Muscle of back (tissue), 11 donors: ENCODE measurements around the gene RRP9. TPM values are rescaled to one million over a fixed set of nuclear protein-coding genes. Genes with fewer than 3 reads are reported as not detected.
"Not testable (repeated sequence)": the region's sequence is repeated elsewhere in the genome, so short reads cannot be mapped to it uniquely, and the experiment has no call there.

Source experiments
- DNase-seq, 3 donors: peaks; one replicate each; pipeline versions ENCODE4 v3.0.0 to v3.0.0-alpha.2; 2013
- polyA plus RNA-seq, 10 donors: library from polyadenylated mRNA; unstranded; fragments of 120-200 nt; gene quantifications; one replicate each; pipeline ENCODE4 v1.2.1, GENCODE V29; 2013; ENCODE audit not compliant: insufficient read length in 10 of 10

RRP9 gene
- polyA plus RNA-seq, 10 donors: 12.2 to 16.8 (median 14.0) TPM

DNA sequence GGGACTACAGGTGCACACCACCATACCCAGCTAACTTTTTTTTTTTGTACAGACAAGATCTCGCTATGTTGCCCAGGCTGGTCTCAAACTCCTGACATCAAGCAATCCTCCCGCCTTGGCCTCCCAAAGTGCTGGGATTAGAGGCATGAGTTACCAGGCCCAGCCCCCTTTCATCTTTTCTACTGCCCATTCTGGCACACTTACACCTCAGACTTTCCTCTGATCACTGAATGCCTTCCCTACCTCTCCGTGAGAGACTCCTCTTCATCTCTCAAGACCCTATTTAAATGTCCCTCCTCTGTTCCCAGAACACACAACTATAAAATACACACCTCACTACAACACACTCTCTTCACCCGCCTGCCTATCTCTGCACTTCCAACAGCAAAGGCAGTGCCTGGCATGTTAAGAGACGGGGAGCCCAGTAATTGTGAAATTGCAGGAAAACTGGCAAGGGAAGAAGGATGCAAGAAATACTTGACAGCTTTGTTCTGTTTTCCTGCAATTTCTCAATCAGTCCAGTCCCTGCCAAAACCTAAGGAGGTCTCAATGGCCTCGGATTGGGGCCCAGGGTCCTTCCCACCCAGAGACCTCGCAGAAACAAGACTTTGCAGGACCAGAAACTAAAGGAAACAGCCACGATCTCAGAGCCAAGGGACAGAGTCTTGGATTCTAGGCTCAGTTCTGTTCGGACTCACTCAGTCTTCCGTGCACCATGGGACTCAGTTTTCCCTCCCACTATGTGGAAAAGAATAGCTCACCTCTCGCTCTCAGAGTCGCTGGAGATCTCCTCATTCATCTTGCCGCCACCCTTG, 849 bp downstream of the RRP9 start:
- no peak for DNase-seq

GRCh38 chr3:51938780-51939425, 2.8 kb downstream of the RRP9 start:
- no peak for DNase-seq

DNA sequence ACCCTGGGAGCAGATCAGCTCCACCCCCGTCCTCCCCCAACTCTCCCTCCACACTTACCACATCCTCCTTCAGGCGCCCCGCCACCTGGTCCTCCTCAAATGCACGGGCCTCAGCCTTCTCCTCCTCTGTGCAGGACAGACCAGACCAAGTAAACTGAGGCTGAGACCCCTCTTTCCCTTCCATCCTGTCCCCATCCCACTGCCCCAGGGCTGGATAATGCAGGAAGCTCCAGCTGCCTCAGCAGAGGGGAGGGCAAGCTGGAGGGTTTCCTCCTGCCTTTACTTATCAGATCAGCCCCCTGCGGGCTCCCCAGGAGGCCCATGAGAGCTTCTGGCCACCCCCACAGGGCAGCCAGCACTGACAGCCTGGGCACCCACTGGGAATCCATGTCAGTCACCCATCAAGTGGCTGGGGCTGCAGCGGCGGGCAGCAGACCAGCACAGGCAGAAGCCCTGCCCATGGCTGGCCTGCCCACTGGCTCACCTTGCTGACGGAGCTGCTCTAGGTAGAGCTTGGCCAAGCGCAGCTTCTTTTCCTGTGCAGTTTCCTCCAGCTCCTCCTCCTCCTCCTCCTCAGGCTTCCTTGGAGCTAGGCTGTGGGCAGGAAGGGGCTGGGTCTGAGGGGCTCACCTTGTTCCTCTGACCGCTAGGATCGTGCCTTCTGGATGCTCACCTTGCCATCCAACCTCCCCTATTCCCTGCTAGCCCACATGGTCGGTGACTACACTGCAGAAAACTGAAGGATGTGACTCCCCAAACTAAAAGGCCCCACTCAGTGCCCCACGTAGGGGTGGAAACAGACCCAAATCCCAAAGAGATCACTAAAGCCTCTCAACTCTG, 3.9 kb downstream of the RRP9 start:
- no peak for DNase-seq

GRCh38 chr3:51937014-51937413, 4.7 kb downstream of the RRP9 start:
- no peak for DNase-seq

- no peak for DNase-seq
Observed at GRCh38 chr3:51935886-51936755, 5.6 kb downstream of the RRP9 start.

- no peak for DNase-seq
Observed at GRCh38 chr3:51934991-51935885, 6.5 kb downstream of the RRP9 start.

GRCh38 chr3:51934139-51934850, 7.4 kb downstream of the RRP9 start:
- DNase-seq: no peak

- no peak for DNase-seq
Observed at GRCh38 chr3:51933471-51934138, 8.1 kb downstream of the RRP9 start.

DNA sequence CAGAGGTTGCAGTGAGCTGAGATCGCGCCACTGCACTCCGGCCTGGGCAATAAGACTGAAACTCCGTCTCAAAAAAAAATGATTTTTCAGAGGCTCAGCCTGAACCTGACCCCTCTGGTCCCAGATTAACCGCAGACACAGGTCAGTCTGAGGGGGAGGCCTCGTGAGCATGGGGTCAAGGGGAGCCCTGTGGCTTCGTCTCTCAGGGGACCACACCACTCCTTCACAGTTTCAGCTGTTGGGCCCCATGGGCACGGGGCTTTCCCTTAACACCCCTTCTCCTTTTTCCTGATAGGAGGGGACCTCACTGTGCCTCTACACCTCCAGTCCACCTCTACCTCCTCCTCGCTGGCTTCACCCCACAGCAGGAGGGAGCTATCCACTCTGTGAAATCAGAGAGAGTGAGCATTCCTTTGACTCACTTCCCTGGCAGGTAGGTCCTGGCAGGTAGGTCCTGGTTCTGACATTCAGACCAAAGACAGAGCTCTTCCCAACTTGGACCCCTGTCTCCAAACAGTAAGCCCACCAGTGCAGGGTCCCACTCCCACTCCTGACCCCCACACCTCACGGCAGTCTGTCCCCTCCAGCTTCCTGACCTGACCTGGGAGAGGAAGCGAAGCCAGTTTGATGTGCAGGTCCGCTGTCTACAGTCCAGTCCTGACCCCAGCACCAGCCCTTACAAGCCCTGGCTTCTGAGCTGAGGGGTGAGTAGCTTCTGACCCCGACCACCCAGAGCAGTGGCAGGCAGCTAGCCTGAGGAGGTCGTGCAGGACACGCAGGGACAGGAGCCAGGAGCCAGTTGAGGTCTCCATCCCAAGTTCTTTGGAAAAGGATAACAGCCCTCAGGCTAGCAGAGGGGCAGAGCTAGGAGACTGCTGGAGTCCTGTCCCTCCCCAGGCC, 9.0 kb downstream of the RRP9 start:
- no peak for DNase-seq

- DNase-seq: no peak
Observed at GRCh38 chr3:51931756-51932155, 9.9 kb downstream of the RRP9 start.

GRCh38 chr3:51930439-51930838, 11.3 kb downstream of the RRP9 start:
- DNase-seq: no peak

DNA sequence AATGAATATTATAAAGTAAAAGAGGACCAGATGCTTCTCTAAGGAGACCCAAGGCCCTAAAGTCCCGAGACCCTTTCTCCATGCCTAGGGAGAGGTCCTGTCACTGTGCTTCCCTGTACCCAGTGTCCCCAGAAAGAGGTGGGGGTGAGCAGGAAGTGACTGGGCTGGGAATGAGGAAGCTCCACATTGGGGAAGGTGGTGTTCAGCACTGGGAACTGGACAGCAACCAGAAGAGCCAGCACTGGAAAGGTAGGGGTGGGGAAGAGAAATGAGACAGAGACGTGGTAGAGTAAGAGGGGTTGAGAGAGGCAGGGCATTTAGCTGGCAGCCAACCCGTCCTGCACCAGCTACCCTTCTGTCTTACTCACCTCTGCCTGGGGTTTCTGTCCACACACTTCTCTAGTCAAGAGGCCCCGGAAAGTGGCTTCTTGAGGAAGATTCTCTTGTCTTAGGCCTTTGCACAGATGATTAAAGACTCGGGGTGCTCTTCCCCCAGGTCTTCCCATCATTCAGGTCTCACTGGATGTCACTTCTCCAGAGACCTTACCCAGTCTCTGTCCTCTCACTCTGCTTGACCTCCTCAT, 12.2 kb downstream of the RRP9 start:
- no peak for DNase-seq

DNA sequence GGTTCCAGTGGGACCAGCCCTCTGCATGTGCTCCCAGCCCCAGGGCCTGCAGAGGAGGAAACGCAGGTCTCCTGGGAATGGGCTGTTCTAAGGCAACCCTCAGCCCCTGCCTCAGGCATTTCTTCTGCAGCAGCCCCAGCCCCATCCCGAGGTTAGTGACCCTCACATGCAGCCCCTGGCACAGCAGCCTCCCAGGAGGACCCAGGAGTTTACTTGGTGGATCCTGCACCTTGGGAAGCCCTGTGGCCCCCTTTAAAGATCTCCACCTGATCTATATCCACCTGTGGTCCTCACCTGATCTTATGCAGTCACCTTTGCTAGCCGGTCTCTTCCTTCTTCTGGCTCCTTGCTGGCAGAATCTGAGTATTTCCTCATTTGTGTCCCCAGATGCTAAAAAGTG, 12.7 kb downstream of the RRP9 start:
- DNase-seq: not testable (repeated sequence)

GRCh38 chr3:51928438-51928837, 13.3 kb downstream of the RRP9 start:
- DNase-seq: no peak

GRCh38 chr3:51927061-51927977, 14.4 kb downstream of the RRP9 start:
- DNase-seq: no peak

DNA sequence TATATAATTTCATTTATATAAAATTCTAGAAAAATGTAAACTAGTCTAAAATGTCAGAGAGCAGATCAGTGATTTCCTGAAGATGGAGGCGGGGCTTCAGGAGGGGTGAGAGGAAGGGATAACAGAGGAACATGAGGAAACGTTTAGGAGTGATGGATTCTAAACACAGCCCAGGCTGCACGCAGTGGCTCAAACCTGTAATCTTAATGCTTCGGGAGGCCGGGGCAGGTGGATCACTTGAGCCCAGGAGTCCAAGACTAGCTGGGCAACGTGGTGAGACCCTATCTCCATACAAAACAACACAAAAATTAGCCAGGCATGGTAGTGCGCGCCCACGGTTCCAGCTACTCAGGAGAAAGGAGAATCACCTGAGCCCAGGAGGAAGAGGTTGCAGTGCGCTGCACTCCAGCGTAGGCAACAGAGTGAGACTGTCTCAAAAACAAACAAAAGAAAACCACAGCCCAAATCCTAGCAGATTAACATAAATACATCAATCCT, 20.6 kb downstream of the RRP9 start:
- no peak for DNase-seq
